Neural progenitor cell (in vitro differentiated cells): ENCODE results near the gene NUBPL.

Experiments used
- EZH2 ChIP-seq: fragments of 200-600 bp; sonication (generic); IDR thresholded peaks from 2 replicates; pipeline ENCODE4 v1.6.1; 2017; ENCODE audit warnings: antibody characterized with exemption, mild to moderate bottlenecking, moderate library complexity
- EZH2phosphoT487 ChIP-seq: fragments of 200-600 bp; sonication (generic); IDR thresholded peaks from 2 replicates; pipeline ENCODE4 v1.6.1; 2017; ENCODE audit warnings: antibody characterized with exemption
- TF ChIP-seq, protein P1 (sequence below): fragments of 200-600 bp; sonication (generic); IDR thresholded peaks from 2 replicates; pipeline ENCODE4 v1.5.1; 2017; ENCODE audit warnings: antibody characterized with exemption, mild to moderate bottlenecking

DNA sequence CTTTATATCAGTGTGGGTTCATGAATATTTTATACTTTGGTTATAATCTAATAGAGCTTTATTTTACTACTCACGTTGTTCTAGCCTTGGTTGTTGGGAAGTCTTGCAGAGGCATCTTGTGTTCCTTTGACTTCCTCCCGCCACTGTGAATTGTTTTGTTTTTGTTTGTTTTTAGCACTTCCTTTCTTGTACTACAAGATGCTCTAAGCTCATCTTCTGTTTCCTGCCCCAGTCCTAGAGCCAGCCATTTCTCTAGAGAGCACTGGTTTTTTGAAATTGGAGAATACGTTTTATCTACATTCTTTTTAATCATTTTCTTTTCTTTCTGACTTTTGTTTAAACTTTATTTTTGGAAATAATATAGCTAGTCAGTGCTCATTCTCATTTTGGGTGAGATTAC lies 15.9 kb upstream of the NUBPL start:
- TF ChIP-seq, protein P1, sequence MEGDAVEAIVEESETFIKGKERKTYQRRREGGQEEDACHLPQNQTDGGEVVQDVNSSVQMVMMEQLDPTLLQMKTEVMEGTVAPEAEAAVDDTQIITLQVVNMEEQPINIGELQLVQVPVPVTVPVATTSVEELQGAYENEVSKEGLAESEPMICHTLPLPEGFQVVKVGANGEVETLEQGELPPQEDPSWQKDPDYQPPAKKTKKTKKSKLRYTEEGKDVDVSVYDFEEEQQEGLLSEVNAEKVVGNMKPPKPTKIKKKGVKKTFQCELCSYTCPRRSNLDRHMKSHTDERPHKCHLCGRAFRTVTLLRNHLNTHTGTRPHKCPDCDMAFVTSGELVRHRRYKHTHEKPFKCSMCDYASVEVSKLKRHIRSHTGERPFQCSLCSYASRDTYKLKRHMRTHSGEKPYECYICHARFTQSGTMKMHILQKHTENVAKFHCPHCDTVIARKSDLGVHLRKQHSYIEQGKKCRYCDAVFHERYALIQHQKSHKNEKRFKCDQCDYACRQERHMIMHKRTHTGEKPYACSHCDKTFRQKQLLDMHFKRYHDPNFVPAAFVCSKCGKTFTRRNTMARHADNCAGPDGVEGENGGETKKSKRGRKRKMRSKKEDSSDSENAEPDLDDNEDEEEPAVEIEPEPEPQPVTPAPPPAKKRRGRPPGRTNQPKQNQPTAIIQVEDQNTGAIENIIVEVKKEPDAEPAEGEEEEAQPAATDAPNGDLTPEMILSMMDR, result no peak
- TF ChIP-seq EZH2 (no peak), EZH2phosphoT487 (no peak)
